HG02884 (cell line): Measurements from ENCODE around the gene BIN2.

ENCODE experiments used
- ATAC-seq: cut with Tn5 transposase; IDR thresholded peaks from one replicate; pipeline ENCODE4 v1.9.1; 2021; ENCODE audit warnings: mild to moderate bottlenecking, moderate library complexity; ENCODE audit not compliant: unreplicated experiment

The BIN2 gene

DNA sequence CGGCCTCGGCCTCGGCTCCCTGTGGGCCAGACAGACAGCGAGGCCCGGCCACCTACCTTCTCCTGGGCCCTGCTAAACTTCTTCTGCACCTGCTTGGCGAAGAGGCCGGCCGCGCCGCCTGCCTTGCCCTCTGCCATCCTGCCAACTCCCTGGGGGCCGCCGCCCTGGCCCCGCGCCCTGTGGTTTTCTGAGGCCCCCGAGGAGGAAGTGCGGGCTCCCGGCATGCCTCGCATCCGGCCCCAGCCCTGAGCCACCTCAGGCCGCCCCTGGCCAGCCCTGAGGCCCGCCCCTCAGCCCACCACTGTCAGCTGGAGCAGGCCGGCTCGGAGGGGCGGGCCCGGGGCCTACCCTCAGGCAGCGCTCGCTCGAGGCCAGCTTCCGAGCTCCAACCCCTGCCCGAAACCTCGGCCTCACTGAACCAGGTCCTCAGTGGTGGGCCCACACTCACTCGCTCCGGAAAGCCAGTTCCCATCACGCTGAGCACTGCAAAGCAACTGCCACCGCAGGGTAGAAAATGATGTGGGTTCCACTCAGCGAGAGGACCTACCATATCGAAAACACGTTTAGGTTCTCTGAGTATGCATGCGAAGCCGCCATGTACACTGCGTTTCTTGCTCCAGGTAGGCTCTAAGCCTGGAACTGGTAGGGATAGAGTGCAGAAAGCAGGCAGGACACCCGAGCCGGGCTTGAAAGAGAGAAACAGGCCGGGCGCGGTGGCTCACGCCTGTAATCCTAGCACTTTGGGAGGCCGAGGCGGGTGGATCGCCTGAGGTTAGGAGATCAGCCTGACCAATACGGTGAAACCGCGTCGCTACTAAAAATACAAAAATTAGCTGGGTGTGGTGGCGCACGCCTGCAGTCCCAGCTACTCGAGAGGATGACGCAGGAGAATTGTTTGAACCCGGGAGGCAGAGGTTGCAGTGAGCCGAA lies at the start of gene BIN2:
Gene BIN2, minus strand, starts transcription at position 209 of the 930 bp plus-strand sequence. Its CDS starts 72 bp downstream, at position 137.
- ATAC-seq = no peak

DNA sequence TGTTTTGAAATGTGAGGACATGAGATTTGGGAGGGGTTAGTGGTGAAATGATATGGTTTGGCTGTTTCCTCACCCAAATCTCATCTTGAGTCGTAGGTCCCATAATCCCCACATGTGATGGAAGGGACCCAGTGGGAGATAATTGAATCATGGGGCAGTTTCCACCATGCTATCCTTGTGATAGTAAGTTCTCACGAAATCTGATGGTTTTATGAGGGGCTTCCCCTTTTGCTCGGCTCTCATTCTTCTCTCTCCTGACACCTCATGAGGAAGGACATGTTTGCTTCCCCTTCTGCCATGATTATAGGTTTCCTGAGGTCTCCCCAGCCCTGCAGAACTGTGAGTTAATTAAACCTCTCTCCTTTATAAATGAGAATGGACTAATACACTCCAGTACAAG lies 49.2 kb upstream of the BIN2 start:
- no peak for ATAC-seq

DNA sequence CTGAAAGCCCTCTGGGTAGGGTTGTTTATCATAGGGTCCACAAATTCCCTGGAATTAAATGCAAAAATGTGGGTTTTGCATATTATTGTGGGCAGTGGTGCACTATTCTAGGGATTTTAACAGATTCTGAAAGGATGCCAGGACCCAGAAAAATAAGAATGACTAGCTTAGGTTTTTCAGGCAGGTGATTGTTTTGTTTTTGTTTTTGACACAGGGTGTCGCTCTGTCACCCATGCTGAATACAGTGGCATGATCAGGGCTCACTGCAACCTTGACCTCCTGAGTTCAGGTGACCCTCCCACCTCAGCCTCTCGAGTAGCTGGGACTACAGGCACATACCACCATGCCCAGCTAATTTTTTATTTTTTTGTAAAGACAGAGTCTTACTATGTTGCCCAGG lies 48.0 kb upstream of the BIN2 start:
- ATAC-seq = no peak

DNA sequence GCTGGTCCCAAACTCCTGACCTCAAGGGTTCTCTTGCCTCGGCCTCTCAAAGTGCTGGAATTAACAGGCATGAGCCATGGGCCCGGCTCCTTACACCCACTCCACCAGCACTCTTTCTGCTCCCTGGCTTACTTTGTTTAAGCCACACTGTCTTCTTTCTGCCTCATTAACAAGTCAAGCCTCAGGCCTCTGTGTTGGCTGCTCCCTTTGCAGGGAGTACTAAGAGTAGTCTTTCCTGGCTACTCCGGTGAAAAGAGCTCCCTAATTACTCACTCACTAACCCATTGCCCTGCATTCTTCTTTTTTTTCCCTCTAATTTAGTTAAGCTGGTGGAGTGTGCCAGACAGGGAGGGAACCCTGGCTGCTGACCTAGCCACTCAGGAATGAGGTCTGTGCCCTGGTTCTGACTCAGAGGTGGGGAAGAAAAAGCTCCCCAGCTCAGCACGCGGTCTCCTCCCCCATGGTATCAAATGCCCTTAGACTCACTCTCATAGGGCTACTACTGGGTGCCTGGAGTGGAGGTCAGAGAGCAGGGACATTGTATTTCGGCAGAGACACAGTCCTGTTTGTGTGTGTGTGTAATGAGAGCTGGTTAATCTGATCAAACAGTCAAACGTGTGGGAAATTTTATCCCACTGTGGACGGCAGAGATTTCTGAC lies 47.5 kb upstream of the BIN2 start:
- no peak for ATAC-seq

DNA sequence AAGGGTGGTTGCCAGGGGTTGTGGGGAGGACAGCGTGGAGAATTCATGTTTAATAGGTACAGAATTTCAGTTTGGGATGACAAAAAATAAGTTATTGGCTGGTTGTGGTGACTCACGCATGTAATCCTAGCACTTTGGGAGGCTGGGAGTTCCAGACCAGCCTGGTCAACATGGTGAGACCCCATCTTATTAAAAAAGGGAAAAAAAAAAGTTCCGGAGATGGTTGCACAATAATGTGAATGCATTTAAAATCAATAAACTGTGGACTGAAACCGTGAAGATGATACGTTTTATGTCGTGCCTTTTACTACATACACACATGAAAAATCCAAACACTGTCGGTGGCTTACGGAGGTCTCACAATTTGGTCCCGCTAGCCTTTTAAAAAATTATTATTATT lies 46.7 kb upstream of the BIN2 start:
- ATAC-seq = no peak

DNA sequence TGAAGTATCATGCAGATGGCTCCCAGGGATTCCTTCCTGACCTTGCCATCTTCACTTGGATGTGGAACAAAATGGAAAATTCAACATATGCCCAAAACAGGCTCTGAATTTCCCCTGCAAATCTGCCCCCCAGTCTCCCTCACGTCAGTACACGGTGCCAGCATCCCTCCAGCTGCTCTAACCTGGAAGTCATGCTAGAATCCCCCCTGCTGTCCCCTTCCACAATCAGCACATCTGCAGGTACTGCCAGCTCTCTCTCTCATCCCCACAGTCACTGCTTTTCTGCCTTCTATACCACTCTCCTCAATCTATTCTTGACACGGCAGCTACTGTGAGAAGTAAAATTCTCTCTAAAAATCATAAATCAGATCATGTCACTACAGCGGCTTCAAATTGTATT lies 45.6 kb upstream of the BIN2 start:
- no peak for ATAC-seq

DNA sequence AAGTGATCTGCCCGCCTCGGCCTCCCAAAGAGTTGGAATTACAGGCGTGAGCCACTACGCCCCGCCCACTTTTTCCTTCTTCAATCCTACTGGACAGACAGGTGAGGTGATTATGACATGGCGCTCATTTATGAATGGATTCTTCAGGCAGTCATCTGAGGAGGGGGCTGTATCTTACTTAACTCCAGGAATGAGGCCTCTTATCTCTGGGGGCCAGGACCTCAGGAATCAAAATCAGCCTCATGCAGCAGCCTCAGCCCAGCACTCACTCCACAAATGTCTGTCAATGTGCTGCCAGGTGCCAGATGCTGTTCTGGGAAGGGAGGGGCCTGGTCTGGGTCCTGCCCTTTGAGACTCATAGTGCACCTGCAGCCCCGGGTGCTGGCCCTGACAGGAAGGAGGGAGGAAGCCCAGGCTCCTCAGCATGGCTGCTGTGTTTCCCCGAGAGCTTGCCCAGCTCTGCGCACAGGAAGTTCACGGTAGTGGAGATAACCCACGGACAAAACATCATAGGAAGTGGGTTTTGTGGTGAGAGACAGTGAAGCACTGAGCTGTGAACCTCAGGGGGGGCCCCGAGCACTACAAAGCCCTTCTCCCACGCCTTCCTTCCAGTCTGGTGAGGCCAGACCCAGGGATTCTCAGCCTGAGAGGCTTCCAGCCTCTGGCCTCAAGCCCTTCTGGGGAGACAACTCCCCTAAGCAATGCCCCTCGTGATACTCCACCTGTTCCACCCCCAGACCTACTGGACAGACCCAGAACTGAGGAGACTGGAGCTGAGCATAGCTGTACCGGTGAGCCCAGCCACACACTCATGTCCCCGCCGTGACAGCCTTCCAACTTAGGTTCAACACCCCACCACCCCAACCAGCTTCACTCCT lies 44.9 kb upstream of the BIN2 start:
- peak; percentile 97 for ATAC-seq

DNA sequence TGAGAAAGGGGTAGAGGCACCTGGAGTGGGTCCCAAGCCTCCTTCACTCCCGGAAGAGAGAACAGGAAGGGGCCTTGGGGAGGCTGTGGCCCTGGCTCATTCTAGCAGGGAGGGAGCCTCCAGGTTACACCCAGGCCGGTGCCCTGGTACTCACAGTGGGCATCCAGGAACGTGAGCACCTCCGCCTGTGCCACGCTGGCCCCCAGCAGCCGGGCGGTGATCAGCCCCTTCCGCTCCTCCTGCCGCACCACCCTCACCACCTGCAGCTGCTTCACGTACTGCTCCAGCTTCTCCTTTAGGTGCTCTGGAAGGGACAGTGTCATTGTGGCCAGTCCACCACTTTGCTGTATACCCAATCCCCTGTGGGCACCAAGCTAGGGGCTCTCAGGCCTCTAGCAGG lies 41.3 kb upstream of the BIN2 start:
- no peak for ATAC-seq

DNA sequence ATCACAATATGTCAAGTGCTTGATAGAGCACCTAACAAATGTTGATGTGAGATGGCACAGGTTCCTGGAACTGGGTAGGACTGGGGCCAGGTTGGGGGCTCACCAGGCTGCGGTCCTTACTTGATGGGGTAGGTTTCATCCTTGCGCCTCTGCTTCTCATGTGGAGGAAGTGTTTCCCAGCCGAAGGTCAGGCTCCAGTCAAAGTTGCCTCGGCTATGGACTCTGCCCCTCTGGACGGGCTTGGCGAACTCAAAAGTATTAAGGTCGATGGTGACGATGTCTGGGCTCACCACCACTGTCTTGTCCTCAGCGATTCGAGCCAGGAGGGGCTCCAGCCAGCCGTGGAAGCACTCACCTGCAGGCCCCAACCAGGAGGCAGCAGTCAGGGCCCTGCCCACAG lies 40.0 kb upstream of the BIN2 start:
- ATAC-seq = no peak

DNA sequence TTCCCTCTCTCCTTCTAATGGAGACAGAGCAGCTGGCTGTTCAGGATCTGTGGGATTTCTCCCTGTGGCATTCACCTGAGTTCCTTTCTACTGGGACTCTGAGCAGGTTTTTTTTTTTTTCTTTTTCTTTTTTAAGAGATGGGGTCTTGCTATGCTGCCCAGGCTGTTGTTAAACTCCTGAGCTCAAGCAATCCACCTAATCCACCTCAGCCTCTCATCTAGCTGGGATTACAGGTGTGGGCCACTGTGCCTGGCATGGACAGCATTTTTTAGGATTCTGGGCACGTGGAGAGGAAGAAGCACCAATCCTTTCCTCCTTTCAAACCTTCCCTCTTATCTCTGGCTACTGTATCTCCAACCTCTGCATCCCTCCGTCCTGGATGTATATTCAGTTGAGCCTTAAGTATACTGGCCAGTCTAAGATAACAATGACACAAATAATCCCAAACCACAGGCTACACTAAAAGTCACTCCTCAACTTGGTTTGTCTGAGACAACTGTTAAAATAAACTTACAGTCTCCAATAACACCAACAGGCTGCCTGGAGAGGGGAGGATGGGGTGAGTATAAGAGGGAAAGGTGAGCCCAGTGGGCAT lies 38.9 kb upstream of the BIN2 start:
- ATAC-seq = no peak

DNA sequence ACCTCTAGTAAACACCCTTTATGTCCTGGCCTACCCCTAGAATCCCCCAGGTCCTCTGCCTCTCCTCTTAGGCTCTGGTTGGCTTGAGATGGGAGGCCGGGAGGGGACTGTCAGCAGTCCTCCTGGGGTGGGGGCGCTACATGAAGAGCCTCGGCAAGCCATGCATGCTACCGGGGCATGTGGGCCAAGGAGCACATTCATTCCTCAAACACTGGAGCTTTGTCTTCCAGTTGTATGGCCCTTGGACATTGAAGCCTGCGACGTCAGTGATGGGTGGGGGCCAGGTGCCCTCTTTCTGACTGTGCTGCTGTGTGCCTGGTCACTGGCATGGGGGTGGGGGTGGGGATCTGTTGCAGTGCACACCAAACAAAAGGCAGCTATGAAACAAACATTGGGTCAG lies 38.3 kb upstream of the BIN2 start:
- ATAC-seq = no peak

DNA sequence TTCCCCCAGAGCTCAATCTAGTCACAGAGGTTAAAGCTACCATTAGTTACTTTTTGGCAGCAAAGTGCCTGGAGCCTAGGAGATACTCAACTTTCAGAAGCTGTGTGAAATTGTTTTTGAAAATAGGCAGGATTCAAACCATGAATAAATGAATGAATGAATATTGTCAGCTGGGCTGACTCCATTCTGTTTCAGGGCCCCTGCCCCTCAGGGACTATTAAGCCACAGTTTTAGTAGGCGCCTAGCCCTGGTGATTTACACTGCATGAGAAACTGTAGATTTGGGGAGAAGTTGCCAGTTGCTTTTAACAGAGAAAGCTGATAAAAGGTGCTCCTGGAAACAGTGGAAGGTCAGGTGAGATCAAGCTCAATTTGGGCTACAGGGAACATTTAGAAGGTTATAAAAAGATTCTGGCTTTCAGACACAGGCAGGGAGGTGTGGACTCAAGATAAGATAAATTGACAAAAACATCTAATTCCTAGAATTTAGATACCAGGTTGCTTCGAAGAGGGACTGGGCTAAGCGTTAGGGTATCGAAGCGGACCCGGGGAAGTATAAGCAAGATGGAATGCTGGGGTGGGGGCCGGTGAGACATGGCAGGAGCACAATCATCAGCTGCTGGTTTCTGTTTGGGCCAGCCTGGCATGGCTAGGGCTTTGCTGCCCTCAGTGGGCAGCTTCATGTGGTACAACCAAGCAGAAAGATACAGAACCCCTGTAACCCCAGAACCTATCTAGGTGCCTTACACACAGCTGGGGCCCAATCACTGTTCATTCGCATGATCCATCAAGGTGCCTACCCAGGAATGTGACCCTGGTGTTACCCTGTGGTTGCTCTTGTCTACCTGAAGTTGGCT lies 37.4 kb upstream of the BIN2 start:
- no peak for ATAC-seq

DNA sequence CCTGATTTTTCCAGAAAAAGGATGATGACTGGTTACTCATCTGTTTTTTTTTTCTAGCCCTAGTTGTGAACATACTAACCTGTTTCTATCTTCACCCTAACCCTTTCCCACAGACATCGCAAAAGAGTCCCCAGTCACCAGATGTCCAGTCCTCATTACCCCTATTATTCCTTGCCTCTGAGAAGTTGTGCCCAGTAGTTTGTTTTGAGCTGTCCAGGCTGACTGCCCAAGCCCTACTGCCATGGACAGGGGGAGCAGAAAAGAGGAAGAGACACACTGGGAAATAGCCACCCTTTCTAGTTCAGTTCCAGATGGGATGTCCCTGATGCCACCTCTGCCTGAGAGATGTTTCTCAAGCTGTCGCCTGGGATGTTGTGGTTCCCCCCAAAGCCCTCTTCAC lies 36.3 kb upstream of the BIN2 start:
- ATAC-seq = no peak

DNA sequence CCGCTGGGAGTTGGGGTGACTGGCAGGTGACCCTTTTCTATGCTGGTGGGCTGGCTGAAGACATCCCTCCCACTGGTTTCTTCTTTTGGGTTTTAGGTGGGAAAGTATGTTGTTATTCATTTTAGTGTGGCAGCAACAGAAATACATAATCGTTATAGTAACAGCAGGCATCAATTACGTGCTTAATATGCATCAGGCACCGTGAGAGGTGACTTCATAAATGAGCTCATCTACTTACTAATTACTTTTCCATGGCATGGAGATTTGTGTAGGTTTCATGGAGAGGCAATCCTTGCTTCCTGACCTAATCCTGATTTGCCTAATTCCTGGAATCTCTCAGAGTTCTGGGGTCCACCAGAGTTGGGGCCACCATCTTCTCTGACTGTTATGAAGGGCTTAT lies 35.9 kb upstream of the BIN2 start:
- no peak for ATAC-seq

DNA sequence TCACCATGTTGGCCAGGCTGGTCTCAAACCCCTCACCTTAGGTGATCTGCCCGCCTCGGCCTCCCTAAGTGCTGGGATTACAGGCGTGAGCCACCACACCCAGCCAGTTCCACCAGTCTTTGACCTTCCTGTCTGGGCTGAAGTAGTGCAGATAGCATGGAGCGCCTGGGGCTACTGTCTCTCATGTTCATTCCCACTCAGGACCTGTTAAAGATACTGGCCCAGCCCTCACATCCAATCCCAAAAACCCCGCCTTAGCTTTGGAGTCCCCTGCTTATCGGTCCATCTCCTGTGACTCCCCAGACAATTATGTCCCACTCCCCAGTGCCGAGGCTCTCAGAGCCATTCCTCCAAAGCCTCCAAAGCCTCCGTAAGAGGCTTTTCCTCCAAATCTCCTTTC lies 34.5 kb upstream of the BIN2 start:
- no peak for ATAC-seq

DNA sequence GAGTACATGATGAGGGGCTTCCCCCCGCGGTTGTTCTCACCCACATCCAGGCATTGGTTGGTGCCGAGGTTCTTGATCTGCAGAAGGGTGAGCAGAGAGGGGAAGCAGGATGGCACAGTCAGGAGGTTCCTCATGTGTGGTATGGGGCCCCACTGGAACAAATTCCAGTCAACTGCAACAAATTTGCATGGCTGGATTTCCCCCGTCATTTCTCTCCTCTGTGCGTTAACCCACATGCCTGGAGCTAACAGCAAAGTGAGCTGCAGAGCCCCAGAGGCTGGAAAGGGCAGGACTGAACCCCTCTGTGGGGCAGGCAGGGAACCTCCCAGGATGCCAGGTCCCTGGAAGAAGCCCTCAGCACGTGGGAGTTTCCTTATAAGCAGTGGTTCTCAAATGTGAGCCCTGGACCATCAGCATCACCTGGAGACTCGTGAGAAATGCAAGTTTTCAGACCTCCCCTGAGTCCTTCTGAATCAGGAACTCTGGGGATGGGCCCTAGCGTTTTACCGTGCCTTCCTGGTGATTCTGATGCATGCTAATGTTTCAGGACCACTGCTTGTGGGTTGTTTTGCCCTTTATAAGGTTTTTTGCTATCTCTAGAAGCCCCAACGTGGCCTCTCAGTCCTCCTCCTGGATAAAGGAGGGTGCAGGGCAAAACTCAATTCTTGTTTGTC lies 33.5 kb upstream of the BIN2 start:
- peak; percentile 62 for ATAC-seq

DNA sequence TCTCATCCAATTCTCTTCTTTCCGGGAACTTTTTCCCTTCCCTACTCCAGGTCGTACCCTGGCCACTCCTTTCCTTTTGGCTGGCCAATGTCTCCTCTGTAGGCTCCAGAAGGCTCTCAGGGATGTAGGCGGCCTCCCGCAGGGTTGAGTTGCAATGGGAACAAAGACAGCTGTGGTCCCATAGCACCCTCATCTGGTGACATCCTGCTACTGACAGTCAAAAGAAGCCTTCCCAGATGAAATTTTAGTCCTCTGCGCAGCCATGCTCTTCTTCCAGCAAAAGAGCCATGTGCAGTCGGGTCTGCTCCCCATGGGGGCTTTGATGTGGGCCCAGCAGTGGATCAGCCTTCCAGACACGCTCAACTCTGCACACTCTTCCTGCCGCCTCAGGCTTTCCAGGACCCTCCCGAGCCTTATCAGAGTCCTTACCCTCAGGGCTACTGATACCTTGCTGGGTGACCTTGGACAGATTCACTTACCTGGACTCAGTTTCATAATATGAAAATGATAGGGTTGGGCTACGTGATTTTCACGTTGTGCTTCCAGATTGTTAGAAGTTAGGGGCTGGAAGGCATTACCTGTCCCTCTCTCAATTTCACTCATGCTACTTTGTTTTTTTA lies 28.0 kb upstream of the BIN2 start:
- no peak for ATAC-seq

DNA sequence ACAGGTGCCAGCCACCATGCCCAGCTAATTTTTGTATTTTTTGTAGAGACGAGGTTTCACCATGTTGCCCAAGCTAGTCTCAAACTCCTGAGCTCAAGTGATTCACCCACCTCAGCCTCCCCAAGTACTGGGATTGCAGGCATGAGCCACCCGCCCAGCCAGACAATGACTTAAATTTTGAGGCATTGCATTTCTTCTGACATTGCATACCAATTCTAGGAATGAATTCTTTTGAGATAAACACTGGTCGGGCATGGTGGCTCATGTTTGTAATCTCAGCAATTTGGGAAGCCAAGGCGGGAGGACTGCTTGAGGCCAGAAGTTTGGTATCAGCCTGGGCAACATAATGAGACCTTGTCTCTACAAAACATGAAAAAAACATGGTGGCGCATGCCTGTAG lies 25.1 kb upstream of the BIN2 start:
- ATAC-seq = no peak

DNA sequence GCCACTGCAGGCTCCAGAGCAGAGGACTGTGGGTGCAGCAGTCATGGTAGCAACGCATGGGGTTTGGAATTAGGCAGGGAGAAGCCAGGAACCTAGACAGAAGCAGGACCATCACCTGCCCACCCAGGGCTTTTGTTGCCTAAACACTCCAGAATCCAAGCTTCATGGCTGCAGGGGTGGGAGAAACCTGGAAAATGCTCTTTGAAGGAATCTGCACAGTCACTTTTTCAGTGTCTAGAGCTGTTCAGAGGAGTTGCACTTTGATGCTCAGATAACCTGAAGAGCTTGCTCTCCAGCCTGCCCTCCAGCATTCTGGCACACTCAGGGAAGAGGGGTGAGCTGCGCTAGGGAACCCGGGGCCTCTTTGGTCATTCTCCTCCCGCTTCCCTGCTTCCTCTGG lies 24.1 kb upstream of the BIN2 start:
- no peak for ATAC-seq
